ENCODE results near the gene PRDM7. TPM values are rescaled to one million over a fixed set of nuclear protein-coding genes. Genes with fewer than 3 reads are reported as not detected.
A peak's percentile ranks its signal among the peaks of the same experiment; 100 is the strongest.

Gene PRDM7
- total RNA-seq, 1 donor from 2014 or later, result not detected

- DNase-seq (ENCODE audit: low spot score), result no peak
These were observed 41.2 kb downstream of the PRDM7 start for GRCh38 chr16:90035902-90036301.

- no peak for DNase-seq (ENCODE audit: low spot score)
These were observed 42.6 kb downstream of the PRDM7 start for GRCh38 chr16:90034504-90034903.

- DNase-seq (ENCODE audit: low spot score), result no peak
These were observed 43.7 kb downstream of the PRDM7 start for GRCh38 chr16:90033387-90033786.

- no peak for DNase-seq (ENCODE audit: low spot score)
These were observed 44.3 kb downstream of the PRDM7 start for GRCh38 chr16:90032674-90033331.

GRCh38 chr16:90031931-90032673 lies 45.0 kb downstream of the PRDM7 start:
- DNase-seq (ENCODE audit: low spot score), result no peak

- DNase-seq (ENCODE audit: low spot score), result no peak
These were observed 45.8 kb downstream of the PRDM7 start for GRCh38 chr16:90031186-90031930.

- DNase-seq (ENCODE audit: low spot score), result no peak
These were observed 48.1 kb downstream of the PRDM7 start for GRCh38 chr16:90028985-90029384.

GRCh38 chr16:90027611-90028010 lies 49.5 kb downstream of the PRDM7 start:
- DNase-seq (ENCODE audit: low spot score), result no peak

- no peak for DNase-seq (ENCODE audit: low spot score)
These were observed 51.0 kb downstream of the PRDM7 start for GRCh38 chr16:90026135-90026534.

- DNase-seq (ENCODE audit: low spot score), result no peak
These were observed 54.1 kb downstream of the PRDM7 start for GRCh38 chr16:90023078-90023447.

- peak; percentile 91 for DNase-seq (ENCODE audit: low spot score)
These were observed 54.7 kb downstream of the PRDM7 start for GRCh38 chr16:90022209-90023077.

- DNase-seq (ENCODE audit: low spot score), result no peak
These were observed 56.2 kb downstream of the PRDM7 start for GRCh38 chr16:90020838-90021382.

- DNase-seq (ENCODE audit: low spot score), result no peak
These were observed 56.8 kb downstream of the PRDM7 start for GRCh38 chr16:90020260-90020837.

- DNase-seq (ENCODE audit: low spot score), result no peak
These were observed 57.4 kb downstream of the PRDM7 start for GRCh38 chr16:90019543-90020259.

GRCh38 chr16:90018652-90019542 lies 58.2 kb downstream of the PRDM7 start, which contains the start of gene DBNDD1:
Gene DBNDD1, minus strand, starts transcription at chr16:90019456. Its CDS starts 115 bp downstream, at chr16:90019341.
- no peak for DNase-seq (ENCODE audit: low spot score)

GRCh38 chr16:90018297-90018651 lies 58.9 kb downstream of the PRDM7 start:
- DNase-seq (ENCODE audit: low spot score), result no peak

GRCh38 chr16:90016339-90016950 lies 60.7 kb downstream of the PRDM7 start:
- DNase-seq (ENCODE audit: low spot score), result no peak

- no peak for DNase-seq (ENCODE audit: low spot score)
These were observed 61.4 kb downstream of the PRDM7 start for GRCh38 chr16:90015586-90016338.
